T-helper 2 cell treated with Interferon-gamma antibody and Interleukin-4, amounts not matched to agents 100 ng/mL and 5 ng/mL, for 36 hours (primary cell): ENCODE data around the gene TSPAN15. TPM values are rescaled to one million over a fixed set of nuclear protein-coding genes. Genes with fewer than 3 reads are reported as not detected.

Experiments
- intact Hi-C: fragments of 100-400 bp; cut with micrococcal nuclease; formaldehyde crosslinking; loops from one replicate; pipeline ENCODE4 v1.15.1; 2023
- total RNA-seq: library from RNA; stranded (reverse); gene quantifications from 2 replicates; pipeline ENCODE4 v1.2.3, GENCODE V29; 2022

TSPAN15 gene
- total RNA-seq, 1 donor from 2014 or later = 1.0 TPM

DNA sequence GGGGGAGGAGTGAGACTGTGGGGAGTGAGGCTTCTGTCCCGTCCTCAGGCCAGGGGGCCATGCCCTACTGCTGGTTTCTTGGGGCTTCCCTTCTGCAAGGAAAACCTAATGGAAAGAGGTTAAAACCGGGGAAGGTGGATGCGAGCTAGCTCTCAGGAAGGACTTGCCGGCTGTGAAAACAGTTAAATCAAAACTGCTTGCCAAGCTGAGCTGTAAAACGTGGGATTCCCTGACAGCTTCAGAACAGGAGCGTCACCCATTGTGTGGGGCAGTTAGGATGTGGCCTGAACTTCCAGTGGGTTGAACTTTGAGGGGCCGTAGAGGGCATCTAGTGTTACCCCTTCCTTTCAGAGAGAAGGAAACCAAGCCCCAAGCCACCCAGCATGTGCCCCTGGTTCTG, 13.1 kb downstream of the TSPAN15 start:
- intact Hi-C loops = no loop called here

DNA sequence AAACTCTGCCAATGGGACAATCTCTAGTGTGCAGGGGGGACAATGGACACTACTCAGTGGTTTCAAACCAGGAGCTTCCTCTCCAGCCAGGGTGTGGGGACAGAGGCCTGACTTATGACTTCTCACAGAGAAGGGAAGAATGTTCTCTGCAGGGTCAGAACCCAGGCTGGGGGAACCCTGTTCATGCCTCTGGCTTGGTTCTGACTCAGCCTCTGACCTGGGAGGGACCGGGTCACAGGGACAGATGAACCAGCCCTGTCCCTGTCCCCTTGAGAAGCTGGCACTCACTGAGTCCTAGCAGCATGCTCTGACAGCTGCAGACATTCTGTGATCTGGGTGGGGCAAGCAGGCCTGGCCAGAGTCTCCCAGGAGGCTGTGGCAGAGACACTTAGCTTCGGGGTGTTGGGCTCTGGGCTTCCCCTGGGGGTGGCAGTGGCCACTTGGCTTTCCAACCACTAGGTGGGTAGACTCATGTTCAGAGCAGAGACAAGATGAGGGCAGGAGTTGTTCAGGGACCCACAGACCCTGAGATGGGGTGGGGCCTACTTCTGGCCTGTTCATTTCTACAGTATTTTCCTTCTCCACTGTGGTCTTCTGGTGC, 13.6 kb downstream of the TSPAN15 start:
- intact Hi-C loops = no loop called here

DNA sequence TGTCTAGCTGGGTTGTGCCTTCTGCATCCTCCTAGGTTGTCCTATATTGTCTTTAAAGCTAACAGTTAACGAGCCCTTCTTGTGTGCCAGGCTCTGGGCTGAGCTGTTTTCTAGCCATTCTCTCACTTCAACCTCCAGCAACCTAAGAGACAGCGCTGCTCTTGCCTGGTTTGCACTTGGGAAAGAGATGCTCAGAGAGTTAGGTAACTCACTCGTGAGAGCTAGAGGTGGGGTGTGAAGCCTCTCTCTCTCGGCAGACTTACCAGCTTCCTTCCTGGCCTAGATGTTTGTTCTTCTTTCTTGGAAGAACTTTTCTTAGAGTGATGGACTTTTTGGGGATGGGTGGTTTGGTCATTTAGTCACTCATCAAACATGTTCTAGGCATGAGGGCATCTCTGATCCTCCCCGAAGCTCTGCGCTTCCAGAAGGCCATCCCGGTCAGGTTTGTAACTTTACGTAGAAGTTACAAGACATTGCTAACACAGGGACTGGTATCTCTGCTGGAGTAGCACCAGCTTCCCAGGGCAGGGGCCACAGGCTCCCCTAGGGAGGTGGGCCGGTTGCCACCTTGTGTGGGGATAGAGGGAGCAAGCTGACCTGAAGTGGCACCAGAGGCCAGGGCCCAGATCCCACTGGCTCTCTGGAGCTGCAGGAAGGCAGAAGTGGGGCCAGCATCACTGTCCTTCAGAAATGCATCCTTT, 14.3 kb downstream of the TSPAN15 start:
- intact Hi-C loops = no loop called here

DNA sequence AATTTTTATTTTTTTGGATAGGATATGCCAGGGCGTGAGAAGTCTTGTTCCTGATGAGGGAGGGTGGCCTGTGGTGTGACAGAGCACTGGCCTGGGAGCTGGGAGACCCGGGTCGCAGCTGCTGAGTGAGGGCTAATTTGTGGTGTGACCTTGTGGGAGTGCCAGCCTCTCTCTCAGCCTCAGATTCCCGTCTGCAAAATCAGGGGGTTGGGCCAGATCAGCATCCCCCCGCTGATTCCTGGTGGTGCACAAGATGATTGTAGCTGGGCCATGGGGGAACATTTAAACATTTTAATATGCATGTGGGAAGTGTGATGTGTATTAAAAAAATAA, 14.9 kb downstream of the TSPAN15 start:
- intact Hi-C loops = no loop called here

DNA sequence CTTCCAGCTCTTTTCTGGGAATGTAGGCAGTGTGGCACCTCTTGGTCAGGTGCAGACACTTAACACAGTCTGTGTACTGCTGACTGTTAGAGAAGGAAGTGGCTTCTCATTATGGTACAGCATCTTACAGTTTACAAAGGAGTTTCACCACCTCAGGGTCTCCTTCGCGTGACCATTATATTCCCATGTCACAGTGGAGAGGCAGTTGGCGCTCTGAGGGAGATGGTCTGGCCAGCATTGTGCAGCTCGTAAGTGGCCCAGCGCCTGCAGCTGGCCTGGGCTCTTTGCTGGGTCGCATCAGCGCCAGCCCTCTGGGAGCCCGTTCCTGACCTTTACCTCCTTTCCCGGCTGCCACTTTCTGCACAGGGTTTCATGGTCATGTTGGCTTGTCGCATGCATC, 15.4 kb downstream of the TSPAN15 start:
- intact Hi-C loops = no loop called here

DNA sequence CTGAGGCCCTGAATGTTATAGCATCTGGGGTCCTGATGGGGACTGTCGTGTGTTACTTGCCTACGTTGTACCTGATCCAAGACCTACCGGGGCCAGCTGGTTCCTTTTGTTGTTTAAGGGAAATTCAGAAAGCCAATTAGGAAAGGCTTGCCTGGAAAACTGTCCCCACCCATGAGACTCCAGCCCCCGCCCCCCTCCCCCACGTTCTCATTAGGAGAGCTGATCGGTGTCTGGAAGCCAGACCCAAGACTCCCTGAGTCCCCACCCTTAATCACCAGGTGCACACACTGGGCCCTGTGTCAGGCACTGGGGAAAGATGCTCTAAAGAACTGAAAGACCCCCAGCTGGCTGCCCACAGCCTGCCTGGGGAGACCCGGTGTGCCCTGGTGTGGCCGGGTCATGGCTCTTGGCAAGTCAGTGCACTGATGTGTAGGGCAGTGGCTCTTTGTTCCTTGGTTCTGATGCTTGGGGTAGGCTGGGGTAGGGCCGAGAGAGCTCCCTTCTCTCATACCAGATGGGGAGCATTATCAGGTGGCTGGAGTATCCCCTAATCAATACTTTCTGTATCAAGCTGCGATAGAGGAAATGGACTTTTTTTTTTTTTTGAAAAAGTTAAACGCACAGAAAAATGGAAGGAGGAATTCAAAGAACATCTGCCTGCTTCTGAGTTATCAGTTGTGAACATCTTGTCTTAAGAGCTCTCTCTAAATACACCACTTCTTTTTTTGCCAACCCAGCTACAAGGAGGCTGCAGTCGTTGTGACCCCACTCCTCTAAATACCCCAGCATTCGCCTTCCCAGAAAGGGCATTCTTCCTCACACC, 16.9 kb downstream of the TSPAN15 start:
- intact Hi-C loops = no loop called here

DNA sequence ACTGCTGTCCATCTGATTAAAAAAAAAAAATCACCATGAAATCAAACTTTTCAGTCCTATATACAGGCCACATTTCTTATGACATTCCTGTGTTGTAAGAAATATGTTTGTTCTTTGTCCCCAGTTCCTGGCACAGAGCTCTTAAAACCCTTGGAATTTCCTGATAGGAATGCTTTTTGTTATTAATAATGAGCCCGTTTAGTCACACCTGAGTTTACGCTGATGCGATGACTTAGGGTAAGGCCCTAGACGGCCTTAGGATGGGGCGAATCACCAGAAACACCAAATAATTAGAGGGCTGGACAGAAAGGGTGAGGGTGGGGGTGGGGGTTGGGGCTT, 17.5 kb downstream of the TSPAN15 start:
- intact Hi-C loops = no loop called here

DNA sequence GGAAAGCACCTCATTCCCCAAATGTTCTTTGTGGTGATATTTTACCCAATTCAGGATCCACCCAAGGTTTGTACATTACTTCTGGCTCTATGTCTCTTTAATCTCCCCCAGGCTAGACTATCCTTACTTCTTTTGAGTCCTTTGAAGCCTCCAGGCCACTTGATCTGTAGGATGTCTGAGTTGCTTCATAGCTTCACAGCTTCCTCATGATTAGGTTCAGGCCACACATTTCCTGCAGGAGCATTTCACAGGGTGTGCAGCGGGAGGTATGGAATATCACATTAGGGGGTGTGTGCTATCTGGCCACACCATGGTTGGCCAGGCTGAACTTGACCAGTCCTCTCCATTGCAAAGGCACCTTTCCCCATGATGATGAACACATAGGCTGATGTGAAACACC, 18.7 kb downstream of the TSPAN15 start:
- intact Hi-C loops = no loop called here

DNA sequence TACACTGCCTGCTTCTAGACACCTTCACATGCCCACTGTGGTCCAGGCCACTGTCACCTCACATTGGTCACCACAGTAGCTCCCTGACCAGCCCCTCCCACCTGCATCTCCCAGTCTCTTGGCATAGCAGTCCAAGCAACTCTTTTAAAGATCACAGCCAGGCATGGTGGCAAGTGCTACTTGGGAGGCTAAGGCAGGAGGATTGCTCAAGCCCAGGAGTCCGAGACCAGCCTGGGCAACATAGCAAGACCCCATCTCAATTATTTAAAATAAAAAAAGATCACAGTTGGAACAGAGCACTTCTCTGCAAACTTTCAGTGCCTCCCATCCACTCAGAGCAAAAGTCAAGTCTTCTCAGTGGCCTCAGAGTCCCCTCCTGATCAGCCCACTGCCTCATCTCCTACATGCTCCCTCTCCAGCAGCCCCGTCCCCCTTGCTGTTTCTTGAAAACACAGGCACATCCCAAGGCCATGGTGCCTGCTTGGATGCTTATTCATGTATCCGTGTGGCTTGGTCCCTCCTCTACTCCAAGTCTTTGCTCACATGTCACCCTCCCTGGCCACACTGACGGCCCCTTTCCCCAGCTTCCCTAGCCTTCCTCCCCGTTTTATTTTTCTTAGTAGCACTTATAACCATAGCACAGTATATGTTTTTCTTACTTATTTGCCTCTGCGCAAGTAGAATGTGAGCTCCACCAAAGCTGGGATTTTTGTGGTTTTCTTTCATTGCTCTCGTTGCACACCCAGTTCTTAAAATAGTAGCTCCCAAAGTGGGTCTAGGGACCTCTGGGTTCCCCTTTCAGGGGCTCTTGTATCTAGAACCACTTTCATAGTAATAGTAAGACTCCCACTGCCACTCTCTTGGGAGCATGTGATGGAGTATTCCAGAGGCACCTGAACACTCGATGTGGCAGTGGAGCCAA, 19.5 kb downstream of the TSPAN15 start:
- intact Hi-C loops = no loop called here

DNA sequence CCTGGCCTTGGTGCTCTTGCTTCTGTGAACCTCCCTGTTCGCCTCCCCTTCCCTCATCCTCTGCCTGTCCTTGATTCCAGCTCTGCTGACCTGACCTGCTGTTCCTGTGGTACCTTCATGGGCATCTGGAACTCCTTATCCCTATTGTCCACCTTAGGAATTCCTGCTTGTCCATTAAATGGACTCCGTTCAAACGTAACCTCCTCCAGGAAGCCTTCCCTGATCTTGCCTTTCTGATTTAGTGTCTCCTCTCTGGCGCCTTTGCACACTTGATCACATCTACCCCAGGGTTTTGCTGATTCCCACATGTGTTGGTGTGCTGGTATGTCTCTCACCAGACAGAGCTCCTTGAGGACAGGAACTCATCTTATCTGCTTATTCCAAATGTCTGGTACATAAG, 20.9 kb downstream of the TSPAN15 start:
- intact Hi-C loops = no loop called here

DNA sequence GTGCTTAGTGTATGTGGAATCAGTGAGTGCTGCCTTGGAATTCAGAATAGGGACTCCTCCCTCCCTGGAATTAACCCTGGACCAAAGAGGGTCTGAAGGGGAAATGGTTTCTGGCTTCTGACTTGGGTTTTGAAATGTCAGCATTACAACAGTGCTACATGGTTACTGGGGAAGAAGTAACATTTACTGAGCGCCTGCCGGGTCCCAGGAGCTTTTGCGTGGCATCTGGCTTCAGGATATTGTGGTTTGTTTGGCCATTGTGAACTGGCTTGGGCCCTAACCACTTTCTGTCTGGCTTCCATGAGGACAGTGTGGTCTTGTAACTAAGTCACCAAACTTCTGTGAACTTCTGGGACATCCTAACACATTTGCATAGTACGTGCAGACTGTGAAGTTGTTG, 21.3 kb downstream of the TSPAN15 start:
- intact Hi-C loops = no loop called here

DNA sequence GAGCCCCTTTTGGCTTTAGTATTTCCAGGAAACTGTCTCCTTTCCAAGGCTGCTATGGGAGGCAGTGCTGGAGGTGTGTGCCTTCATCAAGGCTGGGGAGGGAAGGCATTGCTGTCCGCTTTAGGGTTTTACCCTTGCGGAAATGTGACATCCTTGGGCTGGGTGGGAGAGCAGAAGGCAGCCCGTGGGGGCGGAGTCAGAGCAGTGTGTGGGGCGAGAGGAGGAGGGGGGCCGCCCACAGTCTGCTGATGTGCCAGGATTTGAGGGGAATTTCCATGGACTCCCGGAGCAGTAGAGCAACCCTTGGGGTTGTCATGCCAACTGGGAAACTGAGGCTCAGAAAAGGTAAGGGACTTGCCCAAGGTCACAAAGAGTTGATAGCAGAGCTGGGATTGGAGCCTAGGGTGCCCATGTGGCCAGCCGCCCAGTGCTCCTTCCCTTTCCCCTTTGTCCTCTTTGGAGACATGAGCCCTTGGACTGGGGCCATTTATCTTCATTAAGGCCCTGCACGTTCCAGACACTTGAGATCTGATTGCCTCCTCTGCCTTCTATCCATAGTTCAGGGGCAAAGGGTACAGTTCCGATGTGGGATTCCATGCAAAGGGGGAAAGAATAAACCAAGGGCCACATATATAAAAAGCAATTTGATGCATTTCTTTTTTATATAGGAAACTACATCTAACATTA, 22.2 kb downstream of the TSPAN15 start:
- intact Hi-C loops = no loop called here

DNA sequence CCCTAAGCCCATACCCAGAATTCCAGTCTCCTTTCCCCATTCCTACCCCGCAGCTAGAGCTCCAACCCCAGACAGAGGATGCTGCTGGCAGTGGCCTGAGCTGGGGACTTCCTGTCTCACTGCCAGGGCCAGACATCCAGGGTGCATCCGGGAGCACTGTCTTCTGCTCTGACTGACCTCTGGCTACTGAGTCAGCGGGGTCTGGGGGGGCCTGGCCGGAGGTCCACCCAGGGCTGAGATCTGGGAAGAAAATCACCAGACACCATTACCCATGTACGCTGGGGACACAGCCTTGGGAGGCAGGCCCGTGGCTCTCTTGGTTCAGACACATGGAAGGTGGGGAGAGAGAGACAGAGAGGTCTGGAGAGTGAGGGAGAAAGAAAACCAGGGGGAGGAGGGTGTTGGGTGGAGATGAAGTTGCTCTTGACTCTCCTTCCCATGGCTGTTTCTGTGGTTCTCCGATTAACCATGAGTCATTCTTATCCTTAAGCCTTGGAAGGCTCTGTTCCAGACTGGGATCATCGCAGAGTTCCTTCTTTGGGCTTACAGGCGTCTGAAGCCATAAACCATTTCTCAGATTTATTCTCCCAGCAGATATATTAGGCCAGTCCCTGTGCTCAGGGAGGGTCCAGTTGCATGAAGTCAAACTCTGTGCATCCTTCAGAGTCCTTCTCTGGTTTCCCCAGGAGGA, 23.6 kb downstream of the TSPAN15 start:
- intact Hi-C loops = no loop called here

DNA sequence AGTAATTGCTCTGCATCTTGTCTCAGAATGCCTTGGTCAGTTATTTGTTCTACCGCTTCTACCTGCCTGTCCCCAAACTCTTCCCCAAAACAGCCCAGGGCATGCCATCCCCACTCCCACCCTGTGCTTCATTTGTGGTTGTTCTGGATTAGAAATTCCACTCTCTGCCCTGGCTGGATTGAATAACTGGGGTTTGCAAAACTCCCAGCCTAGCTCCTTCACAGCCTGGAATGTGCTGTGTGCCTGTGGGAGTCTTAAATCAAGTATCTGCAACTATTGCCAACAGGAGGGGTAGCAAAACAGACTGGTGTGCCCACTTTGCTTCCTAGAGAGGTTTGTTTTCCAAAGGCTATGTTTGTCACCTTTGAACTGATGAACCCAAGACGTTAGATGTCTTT, 24.2 kb downstream of the TSPAN15 start:
- intact Hi-C loops = no loop called here

DNA sequence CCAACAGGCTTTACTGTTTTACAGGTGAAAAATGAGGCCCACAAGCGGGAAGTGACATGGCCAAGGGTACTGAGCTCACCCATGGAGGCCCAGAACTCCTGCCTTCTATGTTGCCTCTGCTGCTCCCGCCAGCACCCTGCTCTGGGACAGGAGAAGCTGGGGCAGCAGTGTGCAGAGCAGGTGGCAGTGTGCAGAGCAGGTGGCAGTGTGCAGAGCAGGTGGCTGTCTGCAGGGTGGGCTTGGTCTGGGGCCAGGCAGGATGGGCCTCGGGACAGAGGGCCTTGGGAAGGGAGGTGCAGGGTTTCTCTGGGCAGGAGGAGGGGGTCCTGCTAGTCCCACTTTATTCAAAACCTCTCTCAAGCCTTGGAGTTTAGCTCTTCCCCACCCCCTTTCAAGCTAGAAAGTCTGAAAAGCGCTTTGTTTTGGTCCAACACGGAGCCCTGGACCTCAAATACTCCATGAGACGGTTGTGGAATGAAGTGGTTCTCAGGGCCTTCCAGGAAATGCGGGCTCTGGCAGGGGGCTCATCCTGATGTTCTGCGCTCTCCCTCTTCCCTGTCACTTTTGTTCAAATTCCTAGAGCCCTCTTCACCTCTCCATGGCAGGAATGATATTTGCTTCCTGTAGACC, 26.8 kb downstream of the TSPAN15 start:
- intact Hi-C loops = no loop called here

DNA sequence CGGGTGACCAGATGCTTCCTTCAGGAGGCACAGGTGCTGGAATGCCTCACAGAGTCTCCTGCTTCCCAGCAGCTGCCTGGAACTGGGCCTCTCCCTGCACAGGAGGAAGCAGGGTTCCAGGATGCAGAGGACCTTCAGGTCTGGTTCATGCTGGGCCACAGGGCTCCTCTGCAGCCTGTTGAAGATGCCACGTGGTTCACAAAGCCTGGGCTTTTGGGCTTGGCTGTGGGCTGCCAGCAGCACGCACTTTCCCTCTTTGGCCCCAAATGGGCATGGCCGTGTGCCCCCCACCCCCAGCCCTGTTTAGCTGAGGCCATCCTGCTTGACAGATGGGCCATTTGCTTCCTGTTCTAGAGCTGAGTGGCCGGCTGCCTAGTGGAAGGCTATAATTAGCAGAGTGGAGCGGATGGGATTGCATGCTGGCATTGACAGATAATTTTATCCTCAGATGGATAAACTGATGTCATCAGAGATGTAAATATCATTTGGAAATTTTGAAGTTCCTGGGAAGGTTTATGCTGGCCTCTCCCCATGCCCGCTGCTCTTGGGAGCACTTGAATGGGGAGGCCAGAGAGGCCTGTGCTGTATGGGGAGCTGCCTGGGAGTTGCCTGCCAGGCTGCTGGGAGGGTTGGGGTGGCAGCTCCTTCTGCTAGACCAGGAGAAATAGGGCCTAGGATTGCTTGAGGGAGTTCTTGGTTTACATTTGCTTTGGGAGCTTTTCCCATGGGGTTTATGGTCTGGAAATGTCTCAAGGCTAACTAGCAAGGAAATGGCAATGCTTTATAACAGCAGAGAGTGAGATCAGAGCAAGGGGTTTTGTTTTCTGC, 28.2 kb downstream of the TSPAN15 start:
- intact Hi-C loops = no loop called here

DNA sequence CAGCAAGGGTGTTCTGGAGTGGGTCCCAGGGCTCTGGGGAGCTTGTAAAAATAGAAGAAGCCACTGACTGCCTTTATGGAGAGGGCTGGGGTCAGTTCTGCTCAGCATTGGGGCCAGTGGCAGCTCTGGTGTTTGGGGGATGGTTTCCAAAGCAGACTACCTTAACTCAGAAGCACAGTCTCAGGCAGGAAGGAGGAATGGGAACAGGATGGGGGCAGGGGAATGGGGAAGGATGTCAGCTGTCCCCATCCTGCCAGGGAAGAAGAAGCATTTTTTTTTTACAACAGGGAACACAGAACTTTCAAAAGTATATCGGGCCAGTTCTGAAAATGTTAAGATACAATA, 28.8 kb downstream of the TSPAN15 start:
- intact Hi-C loops = no loop called here

DNA sequence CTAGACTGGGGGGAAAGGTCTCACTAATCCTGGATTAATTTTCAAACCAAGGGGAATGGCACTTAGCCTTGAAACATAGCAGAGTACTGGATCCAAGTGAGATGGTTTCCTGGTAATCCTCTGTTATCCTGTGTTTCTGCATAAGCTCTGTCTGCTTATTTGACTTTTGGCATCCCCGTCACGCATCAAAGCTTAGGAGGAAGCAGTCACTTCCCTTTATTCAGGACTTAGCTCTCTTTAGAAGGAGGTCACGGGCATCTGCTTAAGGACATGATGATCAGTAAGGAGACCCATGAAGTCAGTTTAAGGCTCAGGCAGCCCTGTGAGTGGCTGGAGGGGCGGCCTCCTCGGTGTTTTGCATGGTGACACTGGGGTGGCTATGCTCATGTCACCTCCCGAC, 30.0 kb downstream of the TSPAN15 start:
- intact Hi-C loops = no loop called here

DNA sequence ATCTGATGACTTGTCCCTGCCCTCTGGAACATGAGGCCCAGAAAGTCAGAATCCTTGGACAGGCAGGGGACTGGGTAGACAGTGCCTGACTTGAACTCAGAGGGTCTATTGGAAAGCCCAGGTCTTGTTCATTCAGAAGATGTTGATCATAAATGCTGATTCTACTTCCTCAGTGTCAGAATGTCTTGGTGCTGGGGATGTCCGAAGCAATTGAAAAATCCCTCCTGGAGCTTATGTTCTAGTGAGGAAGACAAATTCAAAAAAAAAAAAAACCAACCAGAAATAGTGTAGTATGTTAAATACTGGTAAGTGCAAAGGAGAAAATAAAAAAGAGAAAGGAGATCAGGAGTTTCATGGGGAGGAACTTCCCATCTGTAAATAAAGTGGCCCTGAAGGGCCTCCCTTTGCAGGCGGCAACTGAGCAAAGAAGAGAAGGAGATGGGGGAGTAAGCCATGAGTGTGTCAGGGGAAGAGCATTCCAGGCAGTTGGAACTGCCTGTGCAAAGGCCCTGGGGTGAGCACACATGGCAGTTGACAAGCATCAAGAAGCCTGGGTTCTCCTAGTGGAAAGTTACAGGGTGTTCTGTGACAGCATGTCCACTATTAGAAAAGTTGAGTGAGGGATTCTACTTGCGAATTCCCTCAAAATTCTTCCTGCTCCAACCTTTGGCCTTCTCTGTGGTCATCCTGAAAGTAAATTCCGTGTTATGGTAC, 30.7 kb downstream of the TSPAN15 start:
- intact Hi-C loops = no loop called here
